Measurements from ENCODE around the gene CLSTN2.

Gene CLSTN2

DNA sequence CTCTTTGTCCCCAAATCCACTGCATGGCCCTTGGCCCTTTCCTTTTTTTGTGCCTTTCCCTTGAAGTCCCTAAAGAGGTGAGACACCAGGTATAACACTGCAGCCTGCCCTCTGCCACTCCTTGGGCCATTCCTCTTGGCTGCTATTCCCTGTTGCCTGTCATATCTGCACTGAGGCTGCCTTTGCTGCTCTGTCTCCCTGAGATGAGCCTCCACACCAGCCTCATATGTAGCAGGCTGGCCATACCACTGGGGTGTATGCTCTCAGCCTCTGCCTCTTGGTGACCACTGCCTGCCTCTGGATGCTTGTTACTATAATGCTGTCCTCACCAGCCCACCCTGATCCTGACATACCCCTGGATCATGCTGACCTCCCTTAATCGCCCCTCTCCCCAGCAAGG is 252.0 kb downstream of the CLSTN2 start:
- DNase-seq (ENCODE audit: low spot score), result no peak
- no peaks in the 10 kb centered on the region for H3K9me3 Mint-ChIP-seq
- no peaks in the 10 kb centered on the region for H3K36me3 Mint-ChIP-seq (ENCODE audit: low read depth)
- no peak overlapping the region for H3K4me3 Mint-ChIP-seq
- H3K27me3 Mint-ChIP-seq (ENCODE audit: low read depth), result peaks cover 4% of the 10 kb centered on the region
- no peak overlapping the region for H3K27ac Mint-ChIP-seq
- H3K4me1 Mint-ChIP-seq (ENCODE audit: low read depth), result no peaks in the 10 kb centered on the region

DNA sequence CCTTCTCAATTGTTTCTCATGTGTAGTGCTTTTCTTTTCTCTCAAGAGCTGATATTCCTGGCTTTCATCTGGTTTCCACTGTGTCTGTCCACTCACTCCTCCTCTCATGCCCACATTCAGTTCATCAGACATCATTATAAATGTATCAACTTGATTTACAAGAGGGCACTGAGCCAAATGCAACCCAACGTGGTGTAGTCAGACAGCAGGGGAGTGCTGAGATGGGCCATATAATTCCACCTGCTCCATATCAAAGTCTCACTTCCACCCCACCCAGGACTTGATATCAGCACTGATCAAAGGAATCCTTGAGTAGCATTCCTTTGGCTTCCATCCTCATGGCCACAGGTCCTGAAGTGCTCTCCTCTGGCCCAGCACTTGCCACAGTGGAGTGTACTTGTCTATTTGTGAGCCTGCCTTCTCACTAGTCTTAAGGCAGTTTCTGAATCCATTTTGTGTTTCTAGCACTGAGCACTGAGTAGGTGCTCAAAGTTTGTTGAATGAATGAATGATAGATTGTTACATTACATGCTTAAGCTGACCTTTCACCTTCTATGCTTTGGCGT is 252.8 kb downstream of the CLSTN2 start:
- no peak for DNase-seq (ENCODE audit: low spot score)
- H3K9me3 Mint-ChIP-seq, result no peaks in the 10 kb centered on the region
- no peaks in the 10 kb centered on the region for H3K4me1 Mint-ChIP-seq (ENCODE audit: low read depth)
- H3K27me3 Mint-ChIP-seq (ENCODE audit: low read depth), result peaks cover 8% of the 10 kb centered on the region
- H3K4me3 Mint-ChIP-seq, result no peak overlapping the region
- no peak overlapping the region for H3K27ac Mint-ChIP-seq
- H3K36me3 Mint-ChIP-seq (ENCODE audit: low read depth), result no peaks in the 10 kb centered on the region

DNA sequence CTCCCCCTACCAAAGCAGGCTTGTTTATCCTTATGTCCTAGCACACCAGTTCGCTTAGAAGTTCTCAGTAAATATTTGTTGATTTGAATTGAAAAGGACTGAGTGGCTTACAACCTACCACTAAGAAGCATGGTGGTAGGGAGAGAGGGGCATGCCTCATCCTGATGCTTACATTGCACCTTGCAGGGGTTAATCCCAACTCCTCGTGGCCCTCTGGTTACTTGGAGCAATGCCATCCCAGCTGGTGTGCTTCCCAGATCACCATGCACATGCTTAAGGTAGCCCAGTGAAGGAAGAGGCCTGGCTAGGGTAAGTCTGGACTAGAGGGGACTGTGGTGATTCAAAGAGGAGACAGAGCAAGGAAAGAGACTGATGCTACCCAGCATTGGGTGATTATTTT is 253.3 kb downstream of the CLSTN2 start:
- peaks cover 8% of the 10 kb centered on the region for H3K27me3 Mint-ChIP-seq (ENCODE audit: low read depth)
- no peak overlapping the region for H3K27ac Mint-ChIP-seq
- H3K36me3 Mint-ChIP-seq (ENCODE audit: low read depth), result no peaks in the 10 kb centered on the region
- H3K4me1 Mint-ChIP-seq (ENCODE audit: low read depth), result no peaks in the 10 kb centered on the region
- no peaks in the 10 kb centered on the region for H3K9me3 Mint-ChIP-seq
- no peak for DNase-seq (ENCODE audit: low spot score)
- no peak overlapping the region for H3K4me3 Mint-ChIP-seq

DNA sequence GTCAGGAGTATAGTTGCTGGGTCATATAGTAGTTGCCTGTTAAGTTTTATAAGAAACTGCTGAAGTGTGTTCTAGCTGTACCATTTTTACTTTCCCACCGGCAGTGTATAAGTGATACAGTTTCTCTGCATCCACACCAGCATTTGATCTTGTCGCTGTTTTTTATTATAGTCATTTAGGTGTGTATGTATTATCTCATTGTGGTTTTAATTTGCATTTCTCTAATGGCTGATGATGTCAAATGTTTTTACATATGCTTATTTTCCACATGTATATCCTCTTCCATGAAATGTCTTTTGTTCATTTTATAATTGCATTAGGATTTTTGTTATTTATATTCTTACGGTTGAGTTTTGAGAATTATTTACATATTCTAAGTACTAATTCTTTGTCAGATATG is 254.3 kb downstream of the CLSTN2 start:
- H3K27me3 Mint-ChIP-seq (ENCODE audit: low read depth), result peaks cover 8% of the 10 kb centered on the region
- H3K4me1 Mint-ChIP-seq (ENCODE audit: low read depth), result no peaks in the 10 kb centered on the region
- DNase-seq (ENCODE audit: low spot score), result no peak
- no peak overlapping the region for H3K4me3 Mint-ChIP-seq
- no peaks in the 10 kb centered on the region for H3K9me3 Mint-ChIP-seq
- no peaks in the 10 kb centered on the region for H3K36me3 Mint-ChIP-seq (ENCODE audit: low read depth)
- no peak overlapping the region for H3K27ac Mint-ChIP-seq

DNA sequence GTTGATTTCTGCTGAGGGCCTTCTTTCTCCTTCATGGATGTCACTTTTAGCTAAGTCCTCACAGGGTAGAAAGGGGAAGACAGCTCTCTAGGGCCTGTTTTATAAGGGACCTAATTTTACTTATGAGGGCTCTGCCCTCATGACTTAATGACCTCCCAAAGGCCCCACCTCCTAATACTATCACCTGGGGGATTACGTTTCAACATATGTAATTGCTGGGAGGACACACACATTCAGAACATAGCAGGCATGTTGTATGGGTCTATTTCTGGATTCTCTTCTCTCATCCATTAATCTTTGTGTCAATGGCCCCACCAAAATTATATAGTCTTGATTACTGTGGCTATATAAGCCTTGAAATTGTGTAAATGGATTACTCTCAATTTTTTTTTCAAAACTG is 255.0 kb downstream of the CLSTN2 start:
- Mint-ChIP-seq H3K4me3 (no peak overlapping the region), H3K36me3 (ENCODE audit: low read depth) (no peaks in the 10 kb centered on the region), H3K4me1 (ENCODE audit: low read depth) (no peaks in the 10 kb centered on the region), H3K27ac (no peak overlapping the region), H3K9me3 (no peaks in the 10 kb centered on the region), H3K27me3 (ENCODE audit: low read depth) (peaks cover 8% of the 10 kb centered on the region)
- DNase-seq (ENCODE audit: low spot score), result no peak

DNA sequence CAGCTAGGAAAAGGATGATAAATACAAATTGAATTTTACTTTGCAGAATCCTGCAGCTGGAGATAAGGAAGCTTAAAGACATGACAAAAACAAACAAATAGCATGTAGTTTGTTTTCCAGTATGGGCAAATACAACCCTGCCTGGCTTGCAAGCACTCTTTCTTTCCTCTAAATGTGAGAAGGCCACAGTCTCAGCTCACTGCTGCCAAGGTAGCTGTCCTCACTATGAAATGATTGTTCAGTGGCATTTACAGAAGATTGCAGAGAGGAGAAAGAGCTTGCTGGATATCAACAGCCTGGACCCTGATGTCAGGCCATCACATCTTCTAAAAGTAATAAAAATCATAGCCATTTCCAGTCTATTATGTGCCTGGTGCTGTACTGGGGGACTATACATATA is 262.0 kb downstream of the CLSTN2 start:
- Mint-ChIP-seq H3K36me3 (ENCODE audit: low read depth) (no peaks in the 10 kb centered on the region), H3K27ac (no peak overlapping the region), H3K27me3 (ENCODE audit: low read depth) (peaks cover 5% of the 10 kb centered on the region), H3K9me3 (no peaks in the 10 kb centered on the region), H3K4me3 (no peak overlapping the region), H3K4me1 (ENCODE audit: low read depth) (no peaks in the 10 kb centered on the region)
- DNase-seq (ENCODE audit: low spot score), result no peak

DNA sequence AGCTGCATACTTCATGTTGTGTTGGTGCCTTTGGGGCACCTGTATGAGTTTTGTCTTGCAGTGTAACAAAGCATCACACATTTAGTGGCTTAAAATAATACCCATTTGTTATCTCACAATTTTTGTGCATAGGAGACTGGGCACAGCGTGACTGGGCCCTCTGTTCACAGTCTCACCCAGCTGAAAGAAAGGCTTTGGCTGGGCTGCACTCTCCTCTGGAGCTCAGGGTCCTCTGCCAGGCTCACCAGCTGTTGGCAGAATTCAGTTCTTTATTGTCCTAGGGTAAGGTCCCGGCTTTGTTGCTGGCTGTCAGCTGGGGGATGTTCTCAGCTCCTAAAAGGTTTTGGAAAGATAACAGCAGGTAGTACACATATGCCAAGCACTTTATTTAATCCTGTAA is 263.3 kb downstream of the CLSTN2 start:
- Mint-ChIP-seq H3K9me3 (no peaks in the 10 kb centered on the region), H3K27ac (no peak overlapping the region), H3K4me1 (ENCODE audit: low read depth) (no peaks in the 10 kb centered on the region)

DNA sequence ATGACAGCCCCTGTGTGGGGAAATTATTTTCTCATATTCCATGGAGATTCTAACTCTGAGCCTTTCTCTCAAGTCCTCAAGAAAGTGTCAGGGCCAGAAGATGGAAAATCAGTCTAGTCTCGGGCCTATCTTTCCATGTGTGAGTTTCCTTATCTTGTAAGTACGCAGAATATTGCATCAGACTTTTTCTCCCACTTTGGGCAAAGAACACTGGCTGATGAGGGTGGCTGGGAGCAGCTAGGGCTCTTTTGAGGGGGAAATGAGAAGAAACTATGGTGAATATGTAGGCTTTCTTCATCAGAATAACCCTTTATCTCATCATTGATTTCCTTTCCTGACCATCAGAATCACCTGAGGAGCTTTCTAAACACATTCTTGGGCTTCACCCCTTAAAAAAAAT is 264.0 kb downstream of the CLSTN2 start:
- Mint-ChIP-seq H3K9me3 (no peaks in the 10 kb centered on the region), H3K4me1 (ENCODE audit: low read depth) (no peaks in the 10 kb centered on the region), H3K27me3 (ENCODE audit: low read depth) (no peaks in the 10 kb centered on the region), H3K4me3 (no peak overlapping the region), H3K36me3 (ENCODE audit: low read depth) (no peaks in the 10 kb centered on the region), H3K27ac (no peak overlapping the region)
- DNase-seq (ENCODE audit: low spot score), result no peak

More for the DNA sequence above, 263.3 kb downstream of the CLSTN2 start:
- H3K27me3 Mint-ChIP-seq (ENCODE audit: low read depth), result no peaks in the 10 kb centered on the region
- DNase-seq (ENCODE audit: low spot score), result no peak
- H3K36me3 Mint-ChIP-seq (ENCODE audit: low read depth), result no peaks in the 10 kb centered on the region
- H3K4me3 Mint-ChIP-seq, result no peak overlapping the region

DNA sequence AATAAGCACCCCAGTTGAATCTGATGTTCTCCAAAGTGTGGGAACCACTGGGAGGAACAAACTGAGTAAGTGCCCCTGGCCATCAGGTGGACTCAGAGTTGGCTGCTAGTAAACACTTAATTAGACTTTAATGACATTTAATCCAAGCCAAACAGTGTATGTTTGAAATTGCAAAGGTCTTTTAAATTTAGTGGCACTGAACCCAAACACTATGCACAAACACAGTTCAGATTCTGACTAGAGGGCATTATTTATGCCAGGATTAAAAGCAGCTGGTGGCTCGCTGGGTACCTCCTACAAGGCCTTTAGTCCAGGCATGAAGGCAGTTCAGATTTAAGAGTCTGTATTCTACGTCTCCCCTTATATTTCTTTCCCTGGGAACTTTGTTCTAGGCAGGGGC is 264.8 kb downstream of the CLSTN2 start:
- no peak for DNase-seq (ENCODE audit: low spot score)
- Mint-ChIP-seq H3K4me1 (ENCODE audit: low read depth) (no peaks in the 10 kb centered on the region), H3K9me3 (no peaks in the 10 kb centered on the region), H3K27ac (no peak overlapping the region), H3K4me3 (no peak overlapping the region), H3K36me3 (ENCODE audit: low read depth) (no peaks in the 10 kb centered on the region), H3K27me3 (ENCODE audit: low read depth) (no peaks in the 10 kb centered on the region)

DNA sequence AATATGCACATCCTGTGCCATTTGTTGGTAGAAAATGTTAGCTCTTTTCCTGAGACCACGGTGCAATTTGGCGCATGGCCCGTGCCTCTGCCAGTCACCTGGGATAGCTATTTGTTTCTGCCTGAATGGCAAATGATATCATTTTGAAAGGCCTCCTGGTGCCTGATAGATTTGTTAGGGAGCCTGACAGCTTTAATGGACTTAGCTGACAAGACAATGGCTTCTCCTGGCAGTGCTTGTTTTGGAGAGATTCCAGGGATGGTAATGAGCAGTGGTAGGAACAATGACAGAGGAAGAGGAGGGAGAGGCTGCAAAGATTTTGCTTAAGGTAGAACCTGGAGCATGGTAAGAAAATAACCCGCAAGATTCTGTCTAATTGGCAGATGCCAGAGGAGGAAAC is 268.5 kb downstream of the CLSTN2 start:
- no peak overlapping the region for H3K27ac Mint-ChIP-seq
- H3K36me3 Mint-ChIP-seq (ENCODE audit: low read depth), result no peaks in the 10 kb centered on the region
- H3K9me3 Mint-ChIP-seq, result no peaks in the 10 kb centered on the region
- H3K4me3 Mint-ChIP-seq, result no peak overlapping the region
- no peak for DNase-seq (ENCODE audit: low spot score)
- H3K4me1 Mint-ChIP-seq (ENCODE audit: low read depth), result no peaks in the 10 kb centered on the region
- H3K27me3 Mint-ChIP-seq (ENCODE audit: low read depth), result no peaks in the 10 kb centered on the region

DNA sequence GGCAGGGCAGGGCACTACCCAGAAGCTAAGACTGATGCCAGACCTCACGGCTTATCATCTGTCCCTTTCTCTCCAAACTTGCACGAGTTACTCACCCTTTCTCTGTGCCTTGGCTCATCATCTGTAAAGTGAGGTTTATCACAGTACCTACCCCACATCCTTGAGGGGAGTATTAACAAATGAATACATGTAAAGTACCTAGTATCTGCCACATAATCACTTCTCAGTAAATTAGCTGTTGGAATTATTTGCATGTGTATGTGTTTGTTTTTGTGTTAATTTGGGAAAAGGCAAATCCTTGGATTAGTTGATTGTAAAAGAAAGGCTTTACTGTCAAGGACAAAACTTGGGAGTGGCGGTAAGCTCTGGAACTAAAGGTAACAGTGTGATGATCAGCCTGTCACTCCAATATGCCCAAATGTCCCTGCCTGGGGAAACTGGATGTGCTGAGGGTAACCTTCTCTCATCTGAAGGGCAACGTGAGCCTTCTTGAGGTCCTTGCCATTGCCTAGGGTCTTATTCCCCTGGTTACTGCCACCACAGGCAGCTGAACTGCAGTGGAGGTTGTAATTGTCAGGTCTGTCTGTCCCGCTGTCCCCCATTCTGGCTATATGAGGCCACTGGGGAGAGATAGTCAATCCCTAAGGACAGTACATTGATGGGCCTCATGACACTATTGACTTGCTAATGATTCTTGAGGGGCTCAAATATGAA is 269.4 kb downstream of the CLSTN2 start:
- no peak overlapping the region for H3K27ac Mint-ChIP-seq
- no peaks in the 10 kb centered on the region for H3K9me3 Mint-ChIP-seq
- H3K36me3 Mint-ChIP-seq (ENCODE audit: low read depth), result no peaks in the 10 kb centered on the region
- DNase-seq (ENCODE audit: low spot score), result no peak
- H3K4me3 Mint-ChIP-seq, result no peak overlapping the region
- H3K4me1 Mint-ChIP-seq (ENCODE audit: low read depth), result no peaks in the 10 kb centered on the region
- H3K27me3 Mint-ChIP-seq (ENCODE audit: low read depth), result no peaks in the 10 kb centered on the region

DNA sequence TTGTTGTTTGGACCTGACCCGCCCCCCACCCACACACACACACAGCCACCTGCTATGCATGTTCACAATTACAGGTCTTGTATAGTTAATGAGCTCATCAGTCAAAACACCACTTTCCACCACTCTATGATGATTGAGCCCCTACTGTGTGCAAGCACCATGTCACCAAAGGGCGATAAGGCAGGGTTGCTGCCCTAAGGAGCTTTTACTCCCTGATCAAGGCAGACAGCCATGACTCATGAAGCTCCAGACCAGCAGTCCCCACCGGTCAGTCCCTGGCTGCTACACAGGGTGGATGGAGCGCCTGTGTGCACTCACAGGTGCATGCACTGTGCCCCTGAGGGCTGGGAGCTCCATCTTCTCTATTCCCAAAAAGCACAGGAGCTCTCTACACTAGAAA is 270.6 kb downstream of the CLSTN2 start:
- no peaks in the 10 kb centered on the region for H3K36me3 Mint-ChIP-seq (ENCODE audit: low read depth)
- no peak overlapping the region for H3K27ac Mint-ChIP-seq
- H3K27me3 Mint-ChIP-seq (ENCODE audit: low read depth), result no peaks in the 10 kb centered on the region
- H3K4me3 Mint-ChIP-seq, result no peak overlapping the region
- H3K9me3 Mint-ChIP-seq, result no peaks in the 10 kb centered on the region
- no peaks in the 10 kb centered on the region for H3K4me1 Mint-ChIP-seq (ENCODE audit: low read depth)
- DNase-seq (ENCODE audit: low spot score), result no peak

DNA sequence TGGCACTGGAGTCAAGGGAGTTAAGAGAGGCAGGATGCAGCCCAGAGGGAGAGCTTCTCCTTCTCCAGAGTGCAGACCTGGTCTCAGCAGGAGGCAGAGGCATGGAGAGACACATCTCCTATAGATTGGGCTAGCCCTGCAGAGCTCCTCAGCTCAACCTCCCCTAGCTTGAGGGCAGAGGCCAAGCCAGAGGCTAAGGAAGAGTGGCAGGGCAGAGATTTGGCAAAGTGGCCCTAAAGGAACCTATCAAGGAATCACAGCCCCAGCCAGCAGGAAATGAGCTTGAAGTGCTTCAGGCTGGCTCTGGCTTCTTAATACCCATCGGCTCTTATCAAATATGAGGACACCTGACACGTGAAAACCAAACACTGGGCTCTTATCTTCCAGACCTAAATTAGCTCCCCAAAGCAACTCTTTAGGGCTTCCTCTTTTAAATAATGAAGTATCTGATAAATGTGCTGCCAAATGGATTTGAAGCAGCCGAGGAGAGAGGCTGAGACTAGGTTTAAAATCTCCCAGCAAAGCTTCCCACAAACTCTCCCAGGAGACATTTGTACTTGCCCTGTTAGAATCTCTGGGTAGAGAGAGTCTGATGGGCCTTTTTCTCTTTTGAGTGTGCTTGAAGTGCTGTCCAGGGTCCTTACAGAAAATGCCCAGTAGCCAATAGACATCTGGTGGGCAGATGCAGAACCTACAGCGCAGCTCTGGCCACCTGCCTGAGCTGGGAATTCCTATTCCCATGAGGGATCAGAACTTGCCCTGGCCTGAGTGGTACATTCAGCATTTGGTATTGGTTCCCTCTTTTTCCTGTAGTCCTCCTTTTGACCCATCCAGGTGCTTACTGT is 271.4 kb downstream of the CLSTN2 start:
- no peak overlapping the region for H3K4me3 Mint-ChIP-seq
- H3K36me3 Mint-ChIP-seq (ENCODE audit: low read depth), result no peaks in the 10 kb centered on the region
- H3K27me3 Mint-ChIP-seq (ENCODE audit: low read depth), result no peaks in the 10 kb centered on the region
- DNase-seq (ENCODE audit: low spot score), result no peak
- H3K4me1 Mint-ChIP-seq (ENCODE audit: low read depth), result no peaks in the 10 kb centered on the region
- H3K27ac Mint-ChIP-seq, result no peak overlapping the region
- H3K9me3 Mint-ChIP-seq, result no peaks in the 10 kb centered on the region

DNA sequence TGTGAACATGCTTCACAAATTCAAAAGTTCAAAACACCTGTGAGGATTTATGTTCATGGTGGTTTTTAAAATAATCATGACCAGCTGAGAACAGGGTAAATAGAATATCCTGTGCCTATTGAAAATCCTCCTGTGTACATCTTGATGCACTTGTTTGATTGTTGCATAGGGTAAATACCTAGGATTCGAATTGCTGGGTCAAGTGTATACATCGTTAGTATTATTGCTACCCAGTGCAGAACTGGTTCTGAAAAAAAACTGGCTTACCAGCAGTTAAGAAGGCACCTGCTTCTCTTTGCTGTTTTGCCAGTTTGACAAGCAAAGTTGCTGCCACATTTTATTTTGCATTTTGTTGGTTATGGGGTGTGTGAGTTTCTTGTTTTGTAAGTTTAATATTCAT is 272.6 kb downstream of the CLSTN2 start:
- Mint-ChIP-seq H3K36me3 (ENCODE audit: low read depth) (no peaks in the 10 kb centered on the region), H3K4me3 (no peak overlapping the region), H3K4me1 (ENCODE audit: low read depth) (no peaks in the 10 kb centered on the region), H3K27ac (no peak overlapping the region), H3K9me3 (no peaks in the 10 kb centered on the region), H3K27me3 (ENCODE audit: low read depth) (no peaks in the 10 kb centered on the region)
- DNase-seq (ENCODE audit: low spot score), result no peak
